ENCODE measurements around the gene GRIK3. TPM values are rescaled to one million over a fixed set of nuclear protein-coding genes. Genes with fewer than 3 reads are reported as not detected.

The GRIK3 gene
- polyA plus RNA-seq, 2 of the 4 experiments (the other 2 are of a cell fraction), result not detected

- Histone ChIP-seq H3K4me2 (no peak overlapping the region), H3K4me3 (no peak overlapping the region), H3K9me3 (no peaks in the 10 kb centered on the region), H3K27ac (no peak overlapping the region), H3K4me1 (no peaks in the 10 kb centered on the region)
- TF ChIP-seq RFX5 (IDR thresholded peaks at IDR 0.05), result no peak
- TF ChIP-seq HMGXB4 (CRISPR knock-in tag; IDR thresholded peaks at IDR 0.05; ENCODE audit: borderline replicate concordance), result no peak
- no peak for TF ChIP-seq FOSL2 (IDR thresholded peaks at IDR 0.05)
- no peak for TF ChIP-seq FOSL2 (CRISPR knock-in tag; IDR thresholded peaks at IDR 0.05)
- TF ChIP-seq JUNB (IDR thresholded peaks at IDR 0.05), result no peak
- TF ChIP-seq E2F6 (IDR thresholded peaks at IDR 0.05; ENCODE audit: borderline replicate concordance, low read depth), result no peak
- TF ChIP-seq BHLHE40 (IDR thresholded peaks at IDR 0.05; ENCODE audit: low read depth, low read length), result no peak
- no peak for TF ChIP-seq ATOH8 (CRISPR knock-in tag; IDR thresholded peaks at IDR 0.05; ENCODE audit: low read depth)
- no peak for FAIRE-seq
- no peak for DNase-seq (ENCODE audit: low read depth in 1 of 2, low spot score in 1 of 2)
- no peak for ATAC-seq
- CTCF ChIA-PET, result no interaction called here
- POLR2A ChIA-PET, result no interaction called here
- 0% methylated on average over 1 of the region's 1 CpG for WGBS (ENCODE audit: missing lambda C conversion rate)
Observed at GRCh38 chr1:36847186-36847585, 187.1 kb downstream of the GRIK3 start.

GRCh38 chr1:36846357-36846756 lies 188.0 kb downstream of the GRIK3 start:
- Histone ChIP-seq H3K4me2 (no peak overlapping the region), H3K4me3 (no peak overlapping the region), H3K4me1 (no peaks in the 10 kb centered on the region), H3K27ac (no peak overlapping the region), H3K9me3 (no peaks in the 10 kb centered on the region)
- POLR2A ChIA-PET, result no interaction called here
- TF ChIP-seq HES2 (IDR thresholded peaks at IDR 0.05) (no peak), KDM5A (IDR thresholded peaks at IDR 0.05) (no peak), NPAS2 (CRISPR knock-in tag; IDR thresholded peaks at IDR 0.05; ENCODE audit: borderline replicate concordance) (no peak), FOSL2 (IDR thresholded peaks at IDR 0.05) (no peak), FOSL2 (CRISPR knock-in tag; IDR thresholded peaks at IDR 0.05) (no peak), REST (IDR thresholded peaks at IDR 0.05) (no peak), RFX5 (IDR thresholded peaks at IDR 0.05) (no peak), RAD21 (conservative IDR thresholded peaks at IDR 0.05 in 1 of 2, IDR thresholded peaks at IDR 0.05 in 1 of 2) (no peak), JUNB (IDR thresholded peaks at IDR 0.05) (no peak), USF2 (IDR thresholded peaks at IDR 0.05) (no peak), MAX (IDR thresholded peaks at IDR 0.05) (no peak), ELK1 (IDR thresholded peaks at IDR 0.05; ENCODE audit: low read depth, low read length) (no peak), POLR2A (IDR thresholded peaks at IDR 0.05; ENCODE audit: low read length) (no peak), HDAC2 (IDR thresholded peaks at IDR 0.05) (no peak), EHF (CRISPR knock-in tag; IDR thresholded peaks at IDR 0.05) (no peak), ZFP36 (IDR thresholded peaks at IDR 0.05; ENCODE audit: borderline replicate concordance, partially characterized antibody) (no peak)
- DNase-seq (ENCODE audit: low read depth in 1 of 2, low spot score in 1 of 2) (no peak), FAIRE-seq (no peak), ATAC-seq (no peak)
- CTCF ChIA-PET, result no interaction called here
- WGBS (ENCODE audit: missing lambda C conversion rate), result no CpG with 5 or more reads among the region's 1 CpG
